HFFc6 (cell line): ENCODE measurements around the gene KLHL29. TPM values are rescaled to one million over a fixed set of nuclear protein-coding genes. Genes with fewer than 3 reads are reported as not detected.

Source experiments
- DNase-seq: peaks from one replicate; pipeline ENCODE4 v3.0.0-alpha.2; 2018
- H3K27ac Mint-ChIP-seq: 2 replicates; pipeline ENCODE4 v1.8.0; 2020; ENCODE audit warnings: mild to moderate bottlenecking, mixed read lengths
- H3K27me3 Mint-ChIP-seq: 2 replicates; pipeline ENCODE4 v1.8.0; 2021; ENCODE audit warnings: mild to moderate bottlenecking, moderate library complexity, mixed read lengths; ENCODE audit not compliant: insufficient read depth
- H3K36me3 Mint-ChIP-seq: 2 replicates; pipeline ENCODE4 v1.8.0; 2021; ENCODE audit warnings: low read depth, mixed read lengths
- H3K4me1 Mint-ChIP-seq: 2 replicates; pipeline ENCODE4 v1.8.0; 2020; ENCODE audit warnings: low read depth, mixed read lengths
- H3K4me3 Mint-ChIP-seq: 2 replicates; pipeline ENCODE4 v1.8.0; 2020; ENCODE audit warnings: mild to moderate bottlenecking, moderate library complexity, mixed read lengths
- H3K9me3 Mint-ChIP-seq: 2 replicates; pipeline ENCODE4 v1.8.0; 2020; ENCODE audit warnings: mild to moderate bottlenecking, mixed read lengths
- CTCF ChIP-seq: fragments of 200-600 bp; sonication (generic); IDR thresholded peaks from 2 replicates; pipeline ENCODE4 v1.5.0; 2021; ENCODE audit warnings: antibody characterized with exemption, mild to moderate bottlenecking
- total RNA-seq, 6 experiments: library from RNA; stranded (reverse); fragmentation: NEBNext Ultra II Directional; extraction: Animal tissue kit (Norgen Biotek cat#: 25700); gene quantifications; 2 replicates in 1 of 6; 3 replicates in 5 of 6; pipeline ENCODE4 v1.2.3, GENCODE V29; 2021

The KLHL29 gene
- total RNA-seq, 6 experiments from 2014 or later = 7.4 to 9.7 (median 8.6) TPM

GRCh38 chr2:23566241-23567142, 181.5 kb downstream of the KLHL29 start:
- H3K27ac Mint-ChIP-seq = no peak overlapping the region
- DNase-seq = peak; percentile 33
- H3K36me3 Mint-ChIP-seq = no peaks in the 10 kb centered on the region
- H3K4me1 Mint-ChIP-seq = peaks cover 53% of the 10 kb centered on the region
- peak; percentile 74 for TF ChIP-seq CTCF
- no peaks in the 10 kb centered on the region for H3K9me3 Mint-ChIP-seq
- peaks cover 7% of the 10 kb centered on the region for H3K27me3 Mint-ChIP-seq
- no peak overlapping the region for H3K4me3 Mint-ChIP-seq

GRCh38 chr2:23567161-23567756, 182.3 kb downstream of the KLHL29 start:
- TF ChIP-seq CTCF = no peak
- H3K4me3 Mint-ChIP-seq = no peak overlapping the region

GRCh38 chr2:23568211-23568610, 183.2 kb downstream of the KLHL29 start:
- TF ChIP-seq CTCF = no peak
- peaks cover 52% of the 10 kb centered on the region for H3K4me1 Mint-ChIP-seq
- no peak overlapping the region for H3K4me3 Mint-ChIP-seq
- no peaks in the 10 kb centered on the region for H3K9me3 Mint-ChIP-seq
- H3K27me3 Mint-ChIP-seq = peaks cover 7% of the 10 kb centered on the region
- H3K27ac Mint-ChIP-seq = no peak overlapping the region; the same call in 1 of the 2 replicates
- no peak for DNase-seq
- no peaks in the 10 kb centered on the region for H3K36me3 Mint-ChIP-seq

More at GRCh38 chr2:23567161-23567756, 182.3 kb downstream of the KLHL29 start:
- Mint-ChIP-seq H3K27me3 (peaks cover 7% of the 10 kb centered on the region), H3K27ac (peak overlapping the region; percentile 19; the same call in 1 of the 2 replicates), H3K9me3 (no peaks in the 10 kb centered on the region), H3K4me1 (peaks cover 53% of the 10 kb centered on the region), H3K36me3 (no peaks in the 10 kb centered on the region)
- DNase-seq = no peak

GRCh38 chr2:23568626-23569190, 183.7 kb downstream of the KLHL29 start:
- no peaks in the 10 kb centered on the region for H3K36me3 Mint-ChIP-seq
- peaks cover 5% of the 10 kb centered on the region for H3K27me3 Mint-ChIP-seq
- H3K27ac Mint-ChIP-seq = no peak overlapping the region
- TF ChIP-seq CTCF = no peak
- no peak overlapping the region for H3K4me3 Mint-ChIP-seq
- DNase-seq = peak; percentile 15
- H3K9me3 Mint-ChIP-seq = no peaks in the 10 kb centered on the region
- peaks cover 47% of the 10 kb centered on the region for H3K4me1 Mint-ChIP-seq

GRCh38 chr2:23569761-23570365, 184.9 kb downstream of the KLHL29 start:
- Mint-ChIP-seq H3K36me3 (no peaks in the 10 kb centered on the region), H3K9me3 (no peaks in the 10 kb centered on the region), H3K4me1 (peaks cover 35% of the 10 kb centered on the region), H3K27me3 (peaks cover 1% of the 10 kb centered on the region; the same call in 1 of the 2 replicates), H3K27ac (no peak overlapping the region), H3K4me3 (no peak overlapping the region)
- no peak for DNase-seq
- TF ChIP-seq CTCF = no peak
